VCaP (cell line): ENCODE measurements around the gene PER1.

Experiments
- H3K27ac ChIP-seq: fragments of 450-650 bp; 2 replicates; pipeline ENCODE4 v1.5.1; 2017
- CTCF ChIP-seq: fragments of 450-650 bp; conservative IDR thresholded peaks from 2 replicates; pipeline ENCODE4 v1.5.1; 2017; ENCODE audit warnings: mild to moderate bottlenecking, moderate library complexity

The PER1 gene

GRCh38 chr17:8123695-8124349 lies 28.4 kb downstream of the PER1 start, which contains the start of gene HES7:
Gene HES7 (minus strand): TSS chr17:8124106. CDS start chr17:8124084, 22 bp downstream.
- H3K27ac ChIP-seq: peak within 1 kb of the TSS; percentile 39; the same call in 1 of the 2 replicates
- no peak for TF ChIP-seq CTCF

GRCh38 chr17:8122924-8123694 lies 29.1 kb downstream of the PER1 start:
- peak overlapping the region; percentile 39; the same call in 1 of the 2 replicates for H3K27ac ChIP-seq
- TF ChIP-seq CTCF: no peak

- peak overlapping the region; percentile 43; the same call in 1 of the 2 replicates for H3K27ac ChIP-seq
- TF ChIP-seq CTCF: no peak
Observed at GRCh38 chr17:8122422-8122923, 29.7 kb downstream of the PER1 start.

GRCh38 chr17:8121681-8122421 lies 30.4 kb downstream of the PER1 start:
- peak overlapping the region; percentile 43; the same call in 1 of the 2 replicates for H3K27ac ChIP-seq

GRCh38 chr17:8121407-8121680 lies 30.9 kb downstream of the PER1 start:
- no peak for TF ChIP-seq CTCF
- peak overlapping the region; percentile 43; the same call in 1 of the 2 replicates for H3K27ac ChIP-seq

More at GRCh38 chr17:8121681-8122421, 30.4 kb downstream of the PER1 start:
- peak; percentile 48 for TF ChIP-seq CTCF

- TF ChIP-seq CTCF: peak; percentile 21; the same call in 1 of the 2 replicates
- H3K27ac ChIP-seq: peak overlapping the region; percentile 43
Observed at GRCh38 chr17:8120520-8121406, 31.4 kb downstream of the PER1 start.
